Thyroid gland (tissue), 4 donors: ENCODE data around the gene UGDH.

Experiments
- POLR2A ChIP-seq, 2 donors: fragments of 450-650 bp; IDR thresholded peaks; one replicate each; pipeline ENCODE4 v1.6.1; 2017; ENCODE audit warnings: antibody characterized with exemption in 2 of 2, mild to moderate bottlenecking in 2 of 2, moderate library complexity in 1 of 2
- TF ChIP-seq, protein P1 (sequence below), 6 experiments: fragments of 200-600 bp in 3 of 6; fragments of 450-650 bp in 3 of 6; sonication (generic) in 3 of 6; IDR thresholded peaks; one replicate each; pipeline ENCODE4 v1.5.1; 2016 to 2019; ENCODE audit warnings: antibody characterized with exemption in 6 of 6, mild to moderate bottlenecking in 2 of 6, inconsistent platforms in 1 of 6, moderate library complexity in 1 of 6

- TF ChIP-seq, protein P1, sequence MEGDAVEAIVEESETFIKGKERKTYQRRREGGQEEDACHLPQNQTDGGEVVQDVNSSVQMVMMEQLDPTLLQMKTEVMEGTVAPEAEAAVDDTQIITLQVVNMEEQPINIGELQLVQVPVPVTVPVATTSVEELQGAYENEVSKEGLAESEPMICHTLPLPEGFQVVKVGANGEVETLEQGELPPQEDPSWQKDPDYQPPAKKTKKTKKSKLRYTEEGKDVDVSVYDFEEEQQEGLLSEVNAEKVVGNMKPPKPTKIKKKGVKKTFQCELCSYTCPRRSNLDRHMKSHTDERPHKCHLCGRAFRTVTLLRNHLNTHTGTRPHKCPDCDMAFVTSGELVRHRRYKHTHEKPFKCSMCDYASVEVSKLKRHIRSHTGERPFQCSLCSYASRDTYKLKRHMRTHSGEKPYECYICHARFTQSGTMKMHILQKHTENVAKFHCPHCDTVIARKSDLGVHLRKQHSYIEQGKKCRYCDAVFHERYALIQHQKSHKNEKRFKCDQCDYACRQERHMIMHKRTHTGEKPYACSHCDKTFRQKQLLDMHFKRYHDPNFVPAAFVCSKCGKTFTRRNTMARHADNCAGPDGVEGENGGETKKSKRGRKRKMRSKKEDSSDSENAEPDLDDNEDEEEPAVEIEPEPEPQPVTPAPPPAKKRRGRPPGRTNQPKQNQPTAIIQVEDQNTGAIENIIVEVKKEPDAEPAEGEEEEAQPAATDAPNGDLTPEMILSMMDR (IDR thresholded peaks at IDR 0.05), result no peak
- no peak for TF ChIP-seq POLR2A (IDR thresholded peaks at IDR 0.05)
Observed at GRCh38 chr4:39495446-39496213, 31.6 kb downstream of the UGDH start.
